ENCODE results near the gene MGAT5.

The MGAT5 gene

GRCh38 chr2:134243244-134243643 lies 10.6 kb upstream of the MGAT5 start:
- no peaks in the 10 kb centered on the region for H3K36me3 ChIP-seq (ENCODE audit: control insufficient read depth, insufficient read depth, low read length)
- H3K27ac ChIP-seq (ENCODE audit: low read depth, low read length, severe bottlenecking), result no peak overlapping the region
- H3K4me1 ChIP-seq (ENCODE audit: control insufficient read depth, insufficient read depth, low read length, poor library complexity, severe bottlenecking), result no peaks in the 10 kb centered on the region
- WGBS, 2 experiments (ENCODE audit: insufficient coverage in 2 of 2), result 100% methylated on average over 1 of the region's 1 CpG; no CpG with 5 or more reads in 1 of the 2 experiments
- no peak overlapping the region for H3K4me3 ChIP-seq (ENCODE audit: extremely low read depth, insufficient read depth, low read length, poor library complexity, severe bottlenecking)
- H3K9me3 ChIP-seq (ENCODE audit: control insufficient read depth, low read length), result no peaks in the 10 kb centered on the region

DNA sequence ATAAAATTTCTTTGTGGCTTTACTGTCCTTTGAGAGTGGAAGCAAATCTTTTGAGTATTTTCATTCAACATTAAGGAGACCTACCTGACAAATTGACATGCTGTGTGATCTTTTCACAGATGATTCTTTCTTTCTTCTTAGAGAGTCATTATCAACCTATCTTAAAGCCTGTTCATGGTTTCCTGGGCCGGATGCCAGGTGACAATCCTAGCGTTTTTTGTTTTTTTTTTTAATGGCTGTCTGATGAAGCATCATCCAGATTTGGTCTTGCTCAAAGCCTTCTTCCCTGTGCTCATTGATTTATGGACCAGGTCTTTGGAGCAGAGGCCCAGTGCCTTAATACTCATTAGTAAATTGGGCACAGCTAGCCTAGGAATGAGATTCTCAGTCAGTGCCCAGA lies 9.8 kb upstream of the MGAT5 start:
- Histone ChIP-seq H3K36me3 (ENCODE audit: control insufficient read depth, insufficient read depth, low read length) (peaks cover 3% of the 10 kb centered on the region), H3K9me3 (ENCODE audit: control insufficient read depth, low read length) (no peaks in the 10 kb centered on the region), H3K27ac (ENCODE audit: low read depth, low read length, severe bottlenecking) (no peak overlapping the region), H3K4me3 (ENCODE audit: extremely low read depth, insufficient read depth, low read length, poor library complexity, severe bottlenecking) (no peak overlapping the region), H3K4me1 (ENCODE audit: control insufficient read depth, insufficient read depth, low read length, poor library complexity, severe bottlenecking) (no peaks in the 10 kb centered on the region)
- 100% methylated on average over 2 of the region's 2 CpGs; no CpG with 5 or more reads in 1 of the 2 experiments for WGBS, 2 experiments (ENCODE audit: insufficient coverage in 2 of 2)

DNA sequence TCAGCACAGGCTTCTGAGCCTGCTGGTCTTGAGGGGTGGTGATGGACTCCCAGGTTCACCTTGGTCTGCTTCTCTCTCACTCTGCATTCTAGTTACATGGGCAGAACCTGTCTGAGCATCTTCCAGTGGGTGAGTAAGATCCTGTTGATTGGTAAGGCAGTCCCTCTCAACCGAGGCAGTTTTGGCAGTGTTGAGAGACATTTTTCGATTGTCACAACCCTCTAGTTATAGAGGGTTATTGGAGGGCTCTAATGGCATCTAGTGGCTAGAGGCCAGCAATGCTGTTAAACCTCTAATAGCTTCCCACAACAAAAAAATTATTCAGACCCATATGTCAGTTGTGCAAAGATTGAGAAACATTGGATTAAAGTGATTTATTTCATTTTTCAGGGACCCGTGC lies 9.3 kb upstream of the MGAT5 start:
- Histone ChIP-seq H3K36me3 (ENCODE audit: control insufficient read depth, insufficient read depth, low read length) (peaks cover 3% of the 10 kb centered on the region), H3K27ac (ENCODE audit: low read depth, low read length, severe bottlenecking) (no peak overlapping the region), H3K9me3 (ENCODE audit: control insufficient read depth, low read length) (no peaks in the 10 kb centered on the region), H3K4me3 (ENCODE audit: extremely low read depth, insufficient read depth, low read length, poor library complexity, severe bottlenecking) (no peak overlapping the region), H3K4me1 (ENCODE audit: control insufficient read depth, insufficient read depth, low read length, poor library complexity, severe bottlenecking) (no peaks in the 10 kb centered on the region)
- 100% methylated on average over 3 of the region's 3 CpGs; no CpG with 5 or more reads in 1 of the 2 experiments for WGBS, 2 experiments (ENCODE audit: insufficient coverage in 2 of 2)

GRCh38 chr2:134245340-134245984 lies 8.4 kb upstream of the MGAT5 start:
- peaks cover 3% of the 10 kb centered on the region for H3K36me3 ChIP-seq (ENCODE audit: control insufficient read depth, insufficient read depth, low read length)
- H3K4me3 ChIP-seq (ENCODE audit: extremely low read depth, insufficient read depth, low read length, poor library complexity, severe bottlenecking), result no peak overlapping the region
- no peaks in the 10 kb centered on the region for H3K9me3 ChIP-seq (ENCODE audit: control insufficient read depth, low read length)
- H3K4me1 ChIP-seq (ENCODE audit: control insufficient read depth, insufficient read depth, low read length, poor library complexity, severe bottlenecking), result no peaks in the 10 kb centered on the region
- WGBS, 2 experiments (ENCODE audit: insufficient coverage in 2 of 2), result 40% methylated on average over 2 of the region's 2 CpGs; no CpG with 5 or more reads in 1 of the 2 experiments
- no peak overlapping the region for H3K27ac ChIP-seq (ENCODE audit: low read depth, low read length, severe bottlenecking)

DNA sequence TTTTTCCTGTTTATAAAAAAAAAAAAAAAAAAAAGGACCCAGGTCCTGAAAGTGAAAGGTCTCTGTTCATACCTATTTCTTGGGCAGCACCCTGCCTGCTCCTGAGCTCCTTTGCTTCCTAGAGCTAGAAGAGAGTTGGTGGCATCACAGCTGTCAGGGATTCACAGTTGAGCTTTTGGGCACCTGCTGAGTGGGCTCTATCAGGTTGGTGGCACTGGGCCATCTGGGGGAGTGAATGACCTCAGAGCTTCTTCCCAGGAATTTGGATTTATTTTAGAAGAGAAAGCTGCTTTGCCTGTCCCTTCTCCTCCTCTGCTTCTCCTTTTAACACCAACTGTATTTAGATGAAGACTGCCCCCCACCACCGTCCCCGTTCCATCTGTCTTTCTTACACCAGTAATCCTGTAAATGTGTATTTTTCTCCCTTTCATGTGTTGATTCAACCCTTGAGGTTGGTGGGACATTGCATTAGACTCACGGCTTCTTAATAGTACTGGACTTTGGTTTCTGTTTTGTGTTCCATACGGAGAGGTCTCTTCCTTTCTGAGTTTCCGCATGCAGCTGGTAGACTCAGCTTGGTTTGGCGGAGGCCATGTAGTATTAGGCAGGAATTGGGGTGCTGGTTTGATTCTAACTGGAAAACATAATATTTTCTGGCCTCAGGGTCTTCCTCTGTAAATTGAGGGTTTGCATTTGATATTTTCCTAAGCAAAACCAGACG lies 7.6 kb upstream of the MGAT5 start:
- no peak overlapping the region for H3K27ac ChIP-seq (ENCODE audit: low read depth, low read length, severe bottlenecking)
- no peak overlapping the region for H3K4me3 ChIP-seq (ENCODE audit: extremely low read depth, insufficient read depth, low read length, poor library complexity, severe bottlenecking)
- peaks cover 3% of the 10 kb centered on the region for H3K36me3 ChIP-seq (ENCODE audit: control insufficient read depth, insufficient read depth, low read length)
- 77 to 90% methylated on average over 3 to 4 of the region's 7 CpGs for WGBS, 2 experiments (ENCODE audit: insufficient coverage in 2 of 2)
- H3K9me3 ChIP-seq (ENCODE audit: control insufficient read depth, low read length), result no peaks in the 10 kb centered on the region
- no peaks in the 10 kb centered on the region for H3K4me1 ChIP-seq (ENCODE audit: control insufficient read depth, insufficient read depth, low read length, poor library complexity, severe bottlenecking)

DNA sequence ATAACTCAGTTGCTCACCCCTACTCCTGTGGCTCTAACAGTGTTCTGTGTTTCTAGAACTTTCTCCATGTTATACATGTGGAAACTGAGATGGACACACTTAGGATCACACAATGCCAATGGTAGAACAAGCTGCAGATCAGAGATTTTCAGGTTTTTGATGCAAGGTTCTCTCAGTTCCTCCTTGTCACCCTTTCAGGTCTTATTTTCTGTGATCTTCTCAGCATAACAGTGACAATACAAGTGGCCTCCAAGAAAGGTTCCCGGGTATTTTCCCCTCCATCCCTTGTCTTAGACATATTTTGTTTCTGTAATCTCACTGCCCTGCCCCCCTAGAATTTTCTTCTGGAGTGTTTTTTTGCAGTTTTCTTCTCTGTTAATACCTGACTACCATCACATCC lies 6.2 kb upstream of the MGAT5 start:
- no peaks in the 10 kb centered on the region for H3K4me1 ChIP-seq (ENCODE audit: control insufficient read depth, insufficient read depth, low read length, poor library complexity, severe bottlenecking)
- no peak overlapping the region for H3K27ac ChIP-seq (ENCODE audit: low read depth, low read length, severe bottlenecking)
- H3K9me3 ChIP-seq (ENCODE audit: control insufficient read depth, low read length), result no peaks in the 10 kb centered on the region
- peaks cover 3% of the 10 kb centered on the region for H3K36me3 ChIP-seq (ENCODE audit: control insufficient read depth, insufficient read depth, low read length)
- H3K4me3 ChIP-seq (ENCODE audit: extremely low read depth, insufficient read depth, low read length, poor library complexity, severe bottlenecking), result no peak overlapping the region
- 88 to 89% methylated on average over 1 of the region's 1 CpG for WGBS, 2 experiments (ENCODE audit: insufficient coverage in 2 of 2)

- Histone ChIP-seq H3K4me3 (ENCODE audit: extremely low read depth, insufficient read depth, low read length, poor library complexity, severe bottlenecking) (no peak overlapping the region), H3K27ac (ENCODE audit: low read depth, low read length, severe bottlenecking) (no peak overlapping the region), H3K9me3 (ENCODE audit: control insufficient read depth, low read length) (no peaks in the 10 kb centered on the region), H3K4me1 (ENCODE audit: control insufficient read depth, insufficient read depth, low read length, poor library complexity, severe bottlenecking) (no peaks in the 10 kb centered on the region), H3K36me3 (ENCODE audit: control insufficient read depth, insufficient read depth, low read length) (peaks cover 3% of the 10 kb centered on the region)
- WGBS, 2 experiments (ENCODE audit: insufficient coverage in 2 of 2), result 90 to 95% methylated on average over 2 of the region's 2 CpGs
Observed at GRCh38 chr2:134248913-134249312, 5.0 kb upstream of the MGAT5 start.

GRCh38 chr2:134249755-134250154 lies 4.1 kb upstream of the MGAT5 start:
- Histone ChIP-seq H3K9me3 (ENCODE audit: control insufficient read depth, low read length) (no peaks in the 10 kb centered on the region), H3K36me3 (ENCODE audit: control insufficient read depth, insufficient read depth, low read length) (peaks cover 9% of the 10 kb centered on the region), H3K27ac (ENCODE audit: low read depth, low read length, severe bottlenecking) (no peak overlapping the region), H3K4me1 (ENCODE audit: control insufficient read depth, insufficient read depth, low read length, poor library complexity, severe bottlenecking) (no peaks in the 10 kb centered on the region), H3K4me3 (ENCODE audit: extremely low read depth, insufficient read depth, low read length, poor library complexity, severe bottlenecking) (no peak overlapping the region)
- WGBS, 2 experiments (ENCODE audit: insufficient coverage in 2 of 2), result 100% methylated on average over 1 of the region's 2 CpGs

DNA sequence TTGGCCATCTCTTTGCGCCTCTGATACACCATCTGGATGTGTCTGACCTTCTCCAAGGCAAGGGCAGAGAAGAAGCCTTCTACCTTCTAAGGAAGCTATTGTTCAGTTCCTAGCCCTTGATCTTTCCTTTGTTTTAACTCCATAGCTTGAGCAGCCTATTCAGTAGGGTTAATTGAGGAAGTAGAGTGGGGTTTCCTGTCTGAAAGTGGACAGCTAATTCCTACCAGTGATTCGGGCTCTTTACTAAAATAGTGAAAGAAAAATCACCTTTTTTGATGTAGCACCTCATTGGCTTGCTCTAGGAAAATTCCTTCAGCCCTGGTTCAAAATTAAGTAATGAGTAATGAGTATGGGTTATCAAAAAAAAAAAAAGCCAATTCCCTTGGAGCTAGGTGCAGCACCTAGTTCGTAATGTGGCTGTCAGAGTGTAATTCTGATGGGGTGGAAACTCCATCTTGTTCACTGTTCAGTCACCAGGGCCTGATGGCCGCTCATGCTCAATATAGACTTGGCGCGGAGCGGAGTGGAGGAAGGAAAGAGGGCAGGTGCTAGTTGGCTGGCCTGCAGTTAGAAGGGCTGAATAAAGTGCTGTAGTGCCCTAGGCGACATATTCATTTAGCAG lies 2.9 kb upstream of the MGAT5 start:
- 90 to 92% methylated on average over 3 to 7 of the region's 8 CpGs for WGBS, 2 experiments (ENCODE audit: insufficient coverage in 2 of 2)
- no peaks in the 10 kb centered on the region for H3K4me1 ChIP-seq (ENCODE audit: control insufficient read depth, insufficient read depth, low read length, poor library complexity, severe bottlenecking)

GRCh38 chr2:134252092-134252750 lies 1.7 kb upstream of the MGAT5 start:
- Histone ChIP-seq H3K9me3 (ENCODE audit: control insufficient read depth, low read length) (no peaks in the 10 kb centered on the region), H3K4me1 (ENCODE audit: control insufficient read depth, insufficient read depth, low read length, poor library complexity, severe bottlenecking) (no peaks in the 10 kb centered on the region), H3K4me3 (ENCODE audit: extremely low read depth, insufficient read depth, low read length, poor library complexity, severe bottlenecking) (no peak overlapping the region), H3K27ac (ENCODE audit: low read depth, low read length, severe bottlenecking) (no peak overlapping the region), H3K36me3 (ENCODE audit: control insufficient read depth, insufficient read depth, low read length) (peaks cover 12% of the 10 kb centered on the region)
- WGBS, 2 experiments (ENCODE audit: insufficient coverage in 2 of 2), result 77 to 85% methylated on average over 4 of the region's 4 CpGs

More for the DNA sequence above, 2.9 kb upstream of the MGAT5 start:
- no peak overlapping the region for H3K27ac ChIP-seq (ENCODE audit: low read depth, low read length, severe bottlenecking)
- no peaks in the 10 kb centered on the region for H3K9me3 ChIP-seq (ENCODE audit: control insufficient read depth, low read length)
- peaks cover 12% of the 10 kb centered on the region for H3K36me3 ChIP-seq (ENCODE audit: control insufficient read depth, insufficient read depth, low read length)
- no peak overlapping the region for H3K4me3 ChIP-seq (ENCODE audit: extremely low read depth, insufficient read depth, low read length, poor library complexity, severe bottlenecking)

Data from mesodermal cell (in vitro differentiated cells).